Activated CD4-positive, alpha-beta T cell treated with anti-CD3 and anti-CD28 coated beads, Interleukin-2, amount 50 U/mL, for 24 hours (primary cell): ENCODE data around the gene RBP3.

Experiments used
- DNase-seq, 2 donors: peaks; one replicate each; pipeline ENCODE4 v3.0.0-alpha.2; 2020; ENCODE audit warnings: low read depth in 1 of 2, low spot score in 1 of 2

The RBP3 gene

GRCh38 chr10:47318706-47319105 lies 29.5 kb upstream of the RBP3 start:
- no peak for DNase-seq

DNA sequence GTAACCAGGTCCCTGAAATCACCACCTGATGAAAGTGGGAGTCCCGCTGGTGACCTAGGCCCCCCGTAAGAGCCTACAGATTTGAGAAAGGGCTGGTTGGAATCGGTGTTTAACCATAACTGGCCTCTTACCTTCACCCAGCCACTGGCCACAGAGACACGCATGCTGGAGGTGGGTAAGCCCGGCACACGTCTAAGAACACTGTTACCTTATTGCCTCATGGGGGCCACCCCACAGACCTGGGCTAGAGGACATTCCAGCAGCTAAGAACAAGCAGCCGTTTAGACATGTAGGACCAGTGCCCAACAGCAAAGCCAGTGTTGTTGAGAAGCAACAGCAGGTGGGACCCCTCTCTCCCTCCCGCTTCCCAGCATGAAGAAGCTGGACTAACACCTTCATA lies 28.4 kb upstream of the RBP3 start:
- no peak for DNase-seq

DNA sequence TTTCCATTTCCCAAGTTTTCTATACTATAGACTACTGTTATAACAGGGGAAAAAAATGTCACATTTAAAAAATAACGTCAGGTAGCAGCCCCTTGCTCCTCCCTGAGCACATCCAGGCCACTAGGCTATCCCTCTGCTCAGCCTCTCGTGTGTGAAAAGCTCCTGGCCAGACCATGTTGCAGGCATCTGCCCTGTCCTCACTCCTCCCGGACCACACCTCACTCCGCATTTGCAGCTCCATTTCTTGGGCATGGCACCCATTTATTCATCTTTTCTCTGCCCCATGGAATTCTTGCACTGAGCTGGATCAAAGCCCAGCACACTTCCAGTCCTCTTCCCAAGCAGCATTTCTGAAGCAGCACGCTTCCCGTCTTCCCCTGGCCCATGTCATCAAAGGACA lies 27.4 kb upstream of the RBP3 start:
- no peak for DNase-seq

- no peak for DNase-seq
Observed at GRCh38 chr10:47321521-47322195, 26.5 kb upstream of the RBP3 start.

GRCh38 chr10:47322300-47323061 lies 25.7 kb upstream of the RBP3 start, which contains the start of gene GDF2:
TSS of gene GDF2 (plus strand) at chr10:47322454. CDS start at chr10:47322669, 215 bp downstream.
- no peak for DNase-seq

- no peak for DNase-seq
Observed at GRCh38 chr10:47323087-47323486, 25.1 kb upstream of the RBP3 start.

GRCh38 chr10:47323636-47324296 lies 24.4 kb upstream of the RBP3 start:
- no peak for DNase-seq

- DNase-seq = no peak
Observed at GRCh38 chr10:47325303-47326291, 22.6 kb upstream of the RBP3 start.

DNA sequence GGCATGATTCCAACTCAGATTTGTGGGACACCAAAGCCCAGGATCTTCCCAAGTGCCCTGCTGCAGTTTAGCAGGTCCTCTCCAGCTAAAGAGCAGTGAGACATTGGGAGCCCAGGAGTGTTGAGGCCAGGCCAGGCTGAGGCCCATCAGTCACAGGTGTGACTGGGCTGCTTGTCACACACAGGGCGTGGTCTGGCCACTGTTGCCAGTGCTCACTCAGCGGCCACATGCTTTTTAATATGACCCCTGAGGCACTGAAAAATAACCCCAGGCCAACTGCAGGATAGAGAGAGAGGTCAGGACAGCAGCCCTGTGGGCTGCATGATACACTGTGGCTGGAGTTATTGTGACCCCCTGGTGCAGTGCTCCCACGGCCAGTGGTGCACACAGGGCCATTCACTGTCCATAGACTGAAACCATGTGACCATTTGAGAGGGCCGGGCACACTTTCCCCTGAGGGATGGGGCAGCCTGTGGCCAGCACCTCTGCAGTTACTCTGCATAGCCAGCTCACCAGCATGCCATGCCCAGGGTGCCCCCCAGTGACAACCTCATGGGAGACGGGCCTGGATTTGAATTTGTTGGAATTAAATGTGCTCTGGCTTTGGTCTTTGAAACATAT lies 21.7 kb upstream of the RBP3 start:
- DNase-seq = no peak

- no peak for DNase-seq
Observed at GRCh38 chr10:47326927-47327330, 21.2 kb upstream of the RBP3 start.

DNA sequence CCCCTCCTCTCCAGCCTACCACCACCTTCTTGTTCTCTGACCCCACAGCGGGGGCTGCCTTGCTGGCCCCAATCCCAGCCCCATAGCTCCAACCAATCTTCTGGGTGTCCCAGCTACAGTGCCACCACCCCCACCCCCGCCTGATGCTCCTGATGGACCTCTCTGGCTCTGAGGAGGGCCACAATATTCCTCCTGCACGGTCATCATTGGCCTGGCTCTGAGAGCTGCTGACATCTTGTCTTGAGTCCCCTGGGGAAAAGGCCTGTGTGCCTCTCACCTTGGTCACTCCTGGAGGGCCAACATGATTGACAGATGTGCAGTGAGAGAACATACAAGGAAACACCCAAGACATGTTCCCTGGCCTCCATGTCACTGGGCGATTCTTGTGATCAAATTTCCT lies 18.3 kb upstream of the RBP3 start:
- no peak for DNase-seq

- DNase-seq = no peak
Observed at GRCh38 chr10:47330366-47330765, 17.8 kb upstream of the RBP3 start.

GRCh38 chr10:47330804-47331203 lies 17.4 kb upstream of the RBP3 start:
- DNase-seq = no peak

GRCh38 chr10:47331491-47331890 lies 16.7 kb upstream of the RBP3 start:
- DNase-seq = no peak

GRCh38 chr10:47331954-47332353 lies 16.2 kb upstream of the RBP3 start:
- DNase-seq = no peak

GRCh38 chr10:47332371-47332770 lies 15.8 kb upstream of the RBP3 start:
- DNase-seq = no peak

DNA sequence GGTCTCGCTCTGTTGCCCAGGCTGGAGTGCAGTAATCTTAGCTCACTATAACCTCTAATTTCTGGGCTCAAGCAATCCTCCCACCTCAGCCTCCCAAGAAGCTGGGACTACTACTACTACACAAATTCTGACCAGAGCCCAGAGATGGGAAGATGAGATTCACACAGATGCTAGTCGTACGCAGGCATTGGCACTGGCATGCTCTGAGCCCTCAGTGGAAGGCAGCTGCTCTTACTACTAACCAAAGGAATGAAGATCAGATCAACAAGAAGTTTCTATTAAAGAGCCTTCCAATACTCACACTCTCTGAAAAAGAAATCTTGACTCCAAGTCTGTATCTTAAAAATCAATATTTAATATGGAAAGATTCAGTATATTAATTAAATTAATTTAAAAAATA lies 15.2 kb upstream of the RBP3 start:
- DNase-seq = no peak

DNA sequence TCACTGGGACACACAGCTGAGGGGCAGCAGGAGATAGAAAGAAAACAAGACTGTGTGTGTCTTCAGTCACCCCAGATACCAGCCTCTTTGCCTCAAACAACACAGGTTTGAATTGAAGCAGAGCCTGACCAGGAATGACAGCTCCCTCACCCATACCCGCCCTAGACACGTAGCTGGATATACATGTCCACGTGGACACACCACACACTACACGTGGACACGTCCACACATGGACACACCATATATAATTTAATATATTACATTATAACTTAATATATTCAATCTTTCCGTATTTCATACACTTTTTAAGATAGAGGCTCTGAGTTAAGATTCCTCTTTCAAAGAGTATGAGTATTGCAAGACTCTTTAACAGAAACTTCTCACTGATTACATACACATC lies 14.6 kb upstream of the RBP3 start:
- DNase-seq = no peak

- DNase-seq = no peak
Observed at GRCh38 chr10:47334466-47335295, 13.5 kb upstream of the RBP3 start.

DNA sequence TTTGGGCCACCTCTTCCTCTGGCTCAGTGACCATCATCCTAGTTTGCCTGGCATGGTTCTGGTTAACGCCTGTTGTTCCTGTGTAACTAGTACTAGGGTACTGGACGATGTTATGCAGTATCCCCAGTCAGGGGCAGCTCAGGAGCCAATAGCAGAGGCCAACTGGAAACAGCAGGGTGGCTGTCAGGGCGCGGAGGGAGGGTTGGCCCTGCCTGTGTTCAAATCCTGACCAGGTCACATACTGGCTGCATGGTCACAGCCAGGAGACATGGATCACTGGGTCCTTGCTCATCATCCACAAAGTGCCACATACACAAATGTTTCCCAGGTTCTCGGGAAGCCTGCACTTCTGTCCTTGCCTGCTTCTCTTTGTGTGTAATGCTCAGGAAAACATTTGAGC lies 12.3 kb upstream of the RBP3 start:
- DNase-seq = no peak
